PC-3 (cell line): ENCODE results near the gene IL1RAPL1.

Experiments
- CTCF ChIP-seq: fragments of 300-600 bp; sonication (generic); conservative IDR thresholded peaks from 2 replicates; pipeline ENCODE4 v1.5.1; 2017; ENCODE audit warnings: antibody characterized with exemption, low read depth, mild to moderate bottlenecking, low read length
- EZH2 ChIP-seq: fragments of 300-600 bp; sonication (generic); IDR thresholded peaks from one replicate; pipeline ENCODE4 v1.6.1; 2017; ENCODE audit warnings: antibody characterized with exemption, mild to moderate bottlenecking, low read length; ENCODE audit not compliant: unreplicated experiment
- EZH2phosphoT487 ChIP-seq: fragments of 300-600 bp; sonication (generic); IDR thresholded peaks from 2 replicates; pipeline ENCODE4 v1.6.1; 2018; ENCODE audit warnings: mild to moderate bottlenecking, antibody characterized with exemption, low read length, borderline replicate concordance

- TF ChIP-seq CTCF = no peak
- TF ChIP-seq EZH2 = no peak
- no peak for TF ChIP-seq EZH2phosphoT487
Measured at GRCh38 chrX:29431895-29432294, 844.6 kb downstream of the IL1RAPL1 start.
